Chondrocyte (in vitro differentiated cells): ENCODE results near the gene OSBPL6. TPM values are rescaled to one million over a fixed set of nuclear protein-coding genes. Genes with fewer than 3 reads are reported as not detected.

Experiments
- DNase-seq: peaks from one replicate; pipeline ENCODE4 v3.0.0; 2021; ENCODE audit warnings: mixed read lengths, low spot score
- H3K27ac Mint-ChIP-seq: one replicate; pipeline ENCODE4 v1.8.0; 2021; ENCODE audit warnings: mild to moderate bottlenecking, moderate library complexity, mixed read lengths; ENCODE audit not compliant: unreplicated experiment
- H3K27me3 Mint-ChIP-seq: 2 replicates; pipeline ENCODE4 v1.8.0; 2021; ENCODE audit warnings: low read depth, mixed read lengths
- H3K36me3 Mint-ChIP-seq: 2 replicates; pipeline ENCODE4 v1.8.0; 2021; ENCODE audit warnings: low read depth, mixed read lengths
- H3K4me1 Mint-ChIP-seq: 2 replicates; pipeline ENCODE4 v1.8.0; 2021; ENCODE audit warnings: low read depth, mild to moderate bottlenecking, mixed read lengths
- H3K4me3 Mint-ChIP-seq: one replicate; pipeline ENCODE4 v1.8.0; 2021; ENCODE audit warnings: mild to moderate bottlenecking, moderate library complexity, mixed read lengths; ENCODE audit not compliant: unreplicated experiment
- H3K9me3 Mint-ChIP-seq: 2 replicates; pipeline ENCODE4 v1.8.0; 2021; ENCODE audit warnings: low read depth, mixed read lengths
- CTCF ChIP-seq: fragments of 200-600 bp; sonication (generic); IDR thresholded peaks from 2 replicates; pipeline ENCODE4 v1.5.0; 2021; ENCODE audit warnings: antibody characterized with exemption, mild to moderate bottlenecking, moderate library complexity
- total RNA-seq: library from RNA; stranded (reverse); gene quantifications from 3 replicates; pipeline ENCODE4 v1.2.1, GENCODE V29; 2021

The OSBPL6 gene
- total RNA-seq, 1 donor from 2014 or later: 10.3 TPM

- Mint-ChIP-seq H3K36me3 (no peaks in the 10 kb centered on the region), H3K4me3 (no peak overlapping the region), H3K27ac (no peak overlapping the region), H3K9me3 (no peaks in the 10 kb centered on the region), H3K4me1 (peaks cover 13% of the 10 kb centered on the region), H3K27me3 (no peaks in the 10 kb centered on the region)
- TF ChIP-seq CTCF: no peak
- DNase-seq: no peak
Observed at GRCh38 chr2:178296394-178297090, 102.2 kb downstream of the OSBPL6 start.

GRCh38 chr2:178297091-178297411 is 102.7 kb downstream of the OSBPL6 start:
- TF ChIP-seq CTCF: no peak
- H3K4me1 Mint-ChIP-seq: peaks cover 13% of the 10 kb centered on the region
- H3K27me3 Mint-ChIP-seq: no peaks in the 10 kb centered on the region
- no peaks in the 10 kb centered on the region for H3K9me3 Mint-ChIP-seq
- no peak for DNase-seq
- H3K27ac Mint-ChIP-seq: no peak overlapping the region
- H3K4me3 Mint-ChIP-seq: no peak overlapping the region
- no peaks in the 10 kb centered on the region for H3K36me3 Mint-ChIP-seq

- Mint-ChIP-seq H3K27me3 (no peaks in the 10 kb centered on the region), H3K27ac (peak overlapping the region; percentile 45), H3K9me3 (no peaks in the 10 kb centered on the region), H3K36me3 (no peaks in the 10 kb centered on the region), H3K4me3 (no peak overlapping the region), H3K4me1 (peaks cover 13% of the 10 kb centered on the region)
- TF ChIP-seq CTCF: no peak
- no peak for DNase-seq
Observed at GRCh38 chr2:178298785-178299212, 104.5 kb downstream of the OSBPL6 start.

GRCh38 chr2:178301649-178302238 is 107.4 kb downstream of the OSBPL6 start:
- H3K36me3 Mint-ChIP-seq: peaks cover 1% of the 10 kb centered on the region
- no peaks in the 10 kb centered on the region for H3K9me3 Mint-ChIP-seq
- H3K27me3 Mint-ChIP-seq: no peaks in the 10 kb centered on the region
- no peak for TF ChIP-seq CTCF
- no peak overlapping the region for H3K4me3 Mint-ChIP-seq
- no peak for DNase-seq
- H3K4me1 Mint-ChIP-seq: peaks cover 13% of the 10 kb centered on the region
- no peak overlapping the region for H3K27ac Mint-ChIP-seq

- peaks cover 4% of the 10 kb centered on the region for H3K36me3 Mint-ChIP-seq
- H3K27ac Mint-ChIP-seq: no peak overlapping the region
- H3K9me3 Mint-ChIP-seq: no peaks in the 10 kb centered on the region
- no peak for DNase-seq
- TF ChIP-seq CTCF: no peak
- H3K4me1 Mint-ChIP-seq: peaks cover 2% of the 10 kb centered on the region
- no peak overlapping the region for H3K4me3 Mint-ChIP-seq
- no peaks in the 10 kb centered on the region for H3K27me3 Mint-ChIP-seq
Observed at GRCh38 chr2:178304333-178304732, 110.0 kb downstream of the OSBPL6 start.
